Measurements from ENCODE around the gene UBXN4.
"Not testable (repeated sequence)": the region's sequence is repeated elsewhere in the genome, so short reads cannot be mapped to it uniquely, and the experiment has no call there.

The UBXN4 gene

GRCh38 chr2:135741395-135742324 lies at the start of gene UBXN4:
Gene UBXN4 (plus strand): TSS chr2:135741855. CDS start chr2:135741930, 75 bp downstream.
- peak; percentile 96 for DNase-seq (ENCODE audit: low read depth, low spot score)

- no peak for DNase-seq (ENCODE audit: low read depth, low spot score)
These were observed 46.9 kb upstream of the UBXN4 start for GRCh38 chr2:135694711-135695110.

GRCh38 chr2:135698838-135699237 lies 42.8 kb upstream of the UBXN4 start:
- no peak for DNase-seq (ENCODE audit: low read depth, low spot score)

GRCh38 chr2:135701442-135701841 lies 40.2 kb upstream of the UBXN4 start:
- DNase-seq (ENCODE audit: low read depth, low spot score) = no peak

GRCh38 chr2:135703300-135703699 lies 38.4 kb upstream of the UBXN4 start:
- no peak for DNase-seq (ENCODE audit: low read depth, low spot score)

- DNase-seq (ENCODE audit: low read depth, low spot score) = not testable (repeated sequence)
These were observed 37.6 kb upstream of the UBXN4 start for GRCh38 chr2:135704075-135704474.

- no peak for DNase-seq (ENCODE audit: low read depth, low spot score)
These were observed 33.5 kb upstream of the UBXN4 start for GRCh38 chr2:135708159-135708558.

GRCh38 chr2:135709992-135710391 lies 31.7 kb upstream of the UBXN4 start:
- DNase-seq (ENCODE audit: low read depth, low spot score) = no peak

GRCh38 chr2:135715086-135715485 lies 26.6 kb upstream of the UBXN4 start:
- DNase-seq (ENCODE audit: low read depth, low spot score) = not testable (repeated sequence)

- no peak for DNase-seq (ENCODE audit: low read depth, low spot score)
These were observed 13.5 kb upstream of the UBXN4 start for GRCh38 chr2:135728064-135728743.

- no peak for DNase-seq (ENCODE audit: low read depth, low spot score)
These were observed 9.1 kb upstream of the UBXN4 start for GRCh38 chr2:135732561-135732960.

- DNase-seq (ENCODE audit: low read depth, low spot score) = no peak
These were observed 8.6 kb upstream of the UBXN4 start for GRCh38 chr2:135733045-135733444.

- DNase-seq (ENCODE audit: low read depth, low spot score) = no peak
These were observed 5.1 kb upstream of the UBXN4 start for GRCh38 chr2:135736546-135736945.

GRCh38 chr2:135740206-135740605 lies 1.4 kb upstream of the UBXN4 start:
- no peak for DNase-seq (ENCODE audit: low read depth, low spot score)

GRCh38 chr2:135741043-135741394 lies 636 bp upstream of the UBXN4 start:
- no peak for DNase-seq (ENCODE audit: low read depth, low spot score)

GRCh38 chr2:135742325-135742757 lies 686 bp downstream of the UBXN4 start:
- peak; percentile 39 for DNase-seq (ENCODE audit: low read depth, low spot score)

GRCh38 chr2:135743860-135744259 lies 2.2 kb downstream of the UBXN4 start:
- no peak for DNase-seq (ENCODE audit: low read depth, low spot score)

- DNase-seq (ENCODE audit: low read depth, low spot score) = no peak
These were observed 3.2 kb downstream of the UBXN4 start for GRCh38 chr2:135744760-135745314.

- DNase-seq (ENCODE audit: low read depth, low spot score) = no peak
These were observed 3.9 kb downstream of the UBXN4 start for GRCh38 chr2:135745545-135745944.

GRCh38 chr2:135755573-135755972 lies 13.9 kb downstream of the UBXN4 start:
- no peak for DNase-seq (ENCODE audit: low read depth, low spot score)

GRCh38 chr2:135756692-135757091 lies 15.0 kb downstream of the UBXN4 start:
- no peak for DNase-seq (ENCODE audit: low read depth, low spot score)

GRCh38 chr2:135762022-135762421 lies 20.4 kb downstream of the UBXN4 start:
- no peak for DNase-seq (ENCODE audit: low read depth, low spot score)

- DNase-seq (ENCODE audit: low read depth, low spot score) = no peak
These were observed 20.9 kb downstream of the UBXN4 start for GRCh38 chr2:135762530-135762929.
